HCT116 (cell line): ENCODE results near the gene STK4. TPM values are rescaled to one million over a fixed set of nuclear protein-coding genes. Genes with fewer than 3 reads are reported as not detected.

ENCODE experiments used
- ATAC-seq: fragments of 200-7000 bp; cut with Tn5 transposase; 2 replicates; pipeline ENCODE4 v1.9.1; 2020; ENCODE audit warnings: mild to moderate bottlenecking, moderate library complexity
- BruUV-seq: library from RNA; stranded (reverse); fragments of 400-500 nt; replicated peaks from 2 replicates; lab custom pipeline; 2021; lab: Mats Ljungman, UMichigan
- CTCF ChIA-PET: fragments of 300-600 bp; sonication (Branson Sonifier 250); formaldehyde crosslinking; loops from one replicate; lab custom pipeline; 2021; ENCODE audit warnings: antibody characterized with exemption; lab: Charles Lee
- POLR2A ChIA-PET: fragments of 300-600, 350-600 bp; sonication (Branson Sonifier 250); formaldehyde crosslinking; loops from one replicate; lab custom pipeline; 2021; ENCODE audit warnings: antibody characterized with exemption; lab: Charles Lee
- RAD21 ChIA-PET, 2 experiments: fragments of 300-600 bp; sonication (Branson Sonifier 250); formaldehyde crosslinking; loops; one replicate each; lab custom pipeline; 2023; ENCODE audit warnings: low total read pairs in 2 of 2; ENCODE audit not compliant: uncharacterized antibody in 2 of 2, unreplicated experiment in 2 of 2, low non-redundant PET in 1 of 2; lab: Charles Lee
- DNase-seq: peaks from one replicate; pipeline ENCODE4 v3.0.0-alpha.2; 2010; ENCODE audit warnings: low read depth, low spot score
- H2AFZ ChIP-seq: fragments of 200-600 bp; shearing (Covaris generic), sonication (generic); 2 replicates; pipeline ENCODE4 v1.6.1; 2017; ENCODE audit warnings: low read depth, mixed run types, mixed read lengths, antibody characterized with exemption, low read length; ENCODE audit not compliant: poor library complexity, severe bottlenecking
- H3K27ac ChIP-seq: 2 replicates; pipeline ENCODE4 v1.5.1; 2012; ENCODE audit warnings: low read depth, low read length
- H3K27me3 ChIP-seq: fragments of 200-600 bp; sonication (generic); 2 replicates; pipeline ENCODE4 v1.6.1; 2016; ENCODE audit warnings: mixed run types, low read length, mixed read lengths; ENCODE audit not compliant: insufficient read depth
- H3K36me3 ChIP-seq, 2 experiments: fragments of 200-500 bp in 1 of 2; fragments of 200-600 bp in 1 of 2; sonication (Bioruptor generic) in 1 of 2; sonication (generic) in 1 of 2; 2 replicates each; pipeline versions ENCODE4 v1.5.1 to v1.6.1; 2014 to 2016; ENCODE audit warnings: low read length in 2 of 2, inconsistent platforms in 1 of 2, mixed read lengths in 1 of 2, mixed run types in 1 of 2; ENCODE audit not compliant: insufficient read depth in 2 of 2, control insufficient read depth in 1 of 2
- H3K4me1 ChIP-seq, 2 experiments: fragments of 200-600 bp in 1 of 2; sonication (generic) in 1 of 2; 2 replicates each; pipeline versions ENCODE4 v1.5.1 to v1.6.1; 2012 to 2017; ENCODE audit warnings: low read length in 2 of 2, inconsistent platforms in 1 of 2, mild to moderate bottlenecking in 1 of 2, mixed read lengths in 1 of 2, mixed run types in 1 of 2, moderate library complexity in 1 of 2; ENCODE audit not compliant: insufficient read depth in 2 of 2, control insufficient read depth in 1 of 2
- H3K4me2 ChIP-seq: fragments of 200-600 bp; sonication (generic); 2 replicates; pipeline ENCODE4 v1.6.1; 2017; ENCODE audit warnings: mixed run types, low read length, mixed read lengths
- H3K4me3 ChIP-seq, 2 experiments: fragments of 200-600 bp in 1 of 2; sonication (generic) in 1 of 2; replicated peaks in 1 of 2; 2 replicates each; pipeline ENCODE4 v1.5.1; 2011 to 2016; ENCODE audit warnings: low read length in 2 of 2, control low read depth in 1 of 2, low read depth in 1 of 2, mild to moderate bottlenecking in 1 of 2, mixed read lengths in 1 of 2, mixed run types in 1 of 2
- H3K79me2 ChIP-seq: fragments of 200-600 bp; sonication (generic); 2 replicates; pipeline ENCODE4 v1.6.1; 2017; ENCODE audit warnings: mild to moderate bottlenecking, mixed run types, low read length, moderate library complexity, mixed read lengths; ENCODE audit not compliant: insufficient read depth
- H3K9ac ChIP-seq: fragments of 200-600 bp; sonication (generic); 2 replicates; pipeline ENCODE4 v1.6.1; 2016; ENCODE audit warnings: low read length, mixed read lengths
- H3K9me2 ChIP-seq: fragments of 200-600 bp; sonication (generic), shearing (Covaris generic); 2 replicates; pipeline ENCODE4 v1.6.1; 2017; ENCODE audit warnings: mixed run types, mild to moderate bottlenecking, moderate library complexity; ENCODE audit not compliant: insufficient read depth
- H3K9me3 ChIP-seq, 2 experiments: fragments of 200-500 bp in 1 of 2; fragments of 200-600 bp in 1 of 2; sonication (Bioruptor generic) in 1 of 2; sonication (generic) in 1 of 2; 2 replicates each; pipeline ENCODE4 v1.6.1; 2014 to 2017; ENCODE audit warnings: low read length in 2 of 2, mixed read lengths in 2 of 2, inconsistent platforms in 1 of 2, low read depth in 1 of 2, mild to moderate bottlenecking in 1 of 2, mixed run types in 1 of 2, moderate library complexity in 1 of 2; ENCODE audit not compliant: control insufficient read depth in 1 of 2, insufficient read depth in 1 of 2
- H4K20me1 ChIP-seq: fragments of 200-600 bp; sonication (generic), shearing (Covaris generic); 2 replicates; pipeline ENCODE4 v1.6.1; 2017; ENCODE audit warnings: mixed run types, mild to moderate bottlenecking, moderate library complexity; ENCODE audit not compliant: insufficient read depth
- CBX3 ChIP-seq: IDR thresholded peaks from 2 replicates; pipeline ENCODE4 v1.6.1; 2012; ENCODE audit warnings: low read depth
- CEBPB ChIP-seq: IDR thresholded peaks from 2 replicates; pipeline ENCODE4 v1.6.1; 2012; ENCODE audit warnings: low read depth
- EGR1 ChIP-seq: IDR thresholded peaks from 2 replicates; pipeline ENCODE4 v1.6.1; 2012; ENCODE audit warnings: low read depth
- ELF1 ChIP-seq: IDR thresholded peaks from 2 replicates; pipeline ENCODE4 v1.6.1; 2012; ENCODE audit warnings: low read depth, borderline replicate concordance
- EZH2phosphoT487 ChIP-seq: fragments of 200-600 bp; IDR thresholded peaks from 2 replicates; pipeline ENCODE4 v1.6.1; 2018; ENCODE audit warnings: antibody characterized with exemption, borderline replicate concordance
- FOSL1 ChIP-seq: IDR thresholded peaks from 2 replicates; pipeline ENCODE4 v1.6.1; 2012; ENCODE audit warnings: low read depth
- JUND ChIP-seq: IDR thresholded peaks from 2 replicates; pipeline ENCODE4 v1.6.1; 2012
- MAX ChIP-seq: IDR thresholded peaks from 2 replicates; pipeline ENCODE4 v1.6.1; 2012
- POLR2A ChIP-seq: IDR thresholded peaks from 2 replicates; pipeline ENCODE4 v1.7.0; 2011; ENCODE audit warnings: borderline replicate concordance; ENCODE audit not compliant: insufficient read depth, insufficient read length; ENCODE audit errors: extremely low read depth
- POLR2AphosphoS5 ChIP-seq: IDR thresholded peaks from 2 replicates; pipeline ENCODE4 v1.6.1; 2011; ENCODE audit warnings: mild to moderate bottlenecking, low read depth, low read length, moderate library complexity
- SIN3A ChIP-seq: IDR thresholded peaks from 2 replicates; pipeline ENCODE4 v1.6.1; 2012; ENCODE audit warnings: low read depth
- SP1 ChIP-seq: IDR thresholded peaks from 2 replicates; pipeline ENCODE4 v1.6.1; 2012; ENCODE audit warnings: low read depth
- SRF ChIP-seq: IDR thresholded peaks from 2 replicates; pipeline ENCODE4 v1.6.1; 2012; ENCODE audit warnings: low read depth
- TCF7L2 ChIP-seq: IDR thresholded peaks from 2 replicates; pipeline ENCODE4 v1.7.0; 2011; ENCODE audit warnings: borderline replicate concordance, inconsistent platforms; ENCODE audit not compliant: insufficient read depth, insufficient read length; ENCODE audit errors: extremely low read depth
- YY1 ChIP-seq: IDR thresholded peaks from 2 replicates; pipeline ENCODE4 v1.6.1; 2011; ENCODE audit warnings: low read length, low read depth, moderate library complexity, mild to moderate bottlenecking; ENCODE audit not compliant: insufficient replicate concordance; ENCODE audit errors: extremely low read depth
- ZBTB33 ChIP-seq: IDR thresholded peaks from 2 replicates; pipeline ENCODE4 v1.6.1; 2011; ENCODE audit warnings: mild to moderate bottlenecking, low read length, moderate library complexity; ENCODE audit not compliant: insufficient replicate concordance; ENCODE audit errors: extremely low read depth
- ZFX ChIP-seq: fragments of 450-650 bp; IDR thresholded peaks from 2 replicates; pipeline ENCODE4 v1.6.1; 2017
- ZNF274 ChIP-seq: fragments of 200-500 bp; sonication (Bioruptor generic); IDR thresholded peaks from 2 replicates; pipeline ENCODE4 v1.6.1; 2014; ENCODE audit warnings: mild to moderate bottlenecking, low read depth, low read length, inconsistent platforms
- intact Hi-C: fragments of 100-400 bp; cut with micrococcal nuclease; formaldehyde crosslinking; loops from 2 replicates; pipeline ENCODE4 v1.10.0; 2022
- total RNA-seq: library from RNA; stranded (reverse); gene quantifications from one replicate; pipeline ENCODE4 v1.2.1, GENCODE V29; 2021; ENCODE audit not compliant: unreplicated experiment
- TF ChIP-seq, protein P1 (sequence below): IDR thresholded peaks from 2 replicates; pipeline ENCODE4 v1.6.1; 2012; ENCODE audit warnings: low read depth
- TF ChIP-seq, protein P2 (sequence below): IDR thresholded peaks from 2 replicates; pipeline ENCODE4 v1.6.1; 2012

Gene STK4
- total RNA-seq, 1 experiment from 2014 or later, result 45.4 TPM

DNA sequence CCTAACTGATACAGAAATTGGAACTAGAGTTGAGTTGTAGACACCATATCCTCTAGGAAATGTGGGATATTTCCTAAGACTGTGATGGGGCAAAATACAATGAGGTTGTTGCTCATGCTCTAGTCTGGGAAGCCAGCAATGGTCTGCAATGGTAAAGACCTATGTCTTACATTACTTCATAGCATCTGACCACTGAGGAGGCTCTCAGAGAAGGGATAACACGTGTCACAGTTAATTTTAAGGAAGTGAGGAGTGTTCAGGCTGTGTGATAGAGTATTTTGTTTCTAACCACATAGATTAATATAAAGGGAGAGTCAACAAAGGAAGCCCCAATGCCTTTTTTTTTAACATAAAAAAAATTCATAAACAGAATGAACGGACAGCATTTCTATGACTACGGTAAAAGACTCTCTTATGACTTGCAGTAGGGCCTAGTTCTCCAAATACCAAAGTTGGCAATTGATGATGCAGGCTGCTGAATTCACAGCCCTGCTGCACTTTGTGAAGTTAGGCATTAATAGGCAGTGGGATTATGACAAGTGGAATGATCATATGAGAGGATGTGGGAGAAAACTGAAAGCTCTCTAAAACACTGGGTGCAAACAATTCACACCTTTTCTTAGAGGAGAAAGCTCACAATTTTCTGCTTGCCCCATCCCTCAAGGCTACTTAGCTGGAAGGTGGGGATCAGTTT lies 120.9 kb downstream of the STK4 start:
- no peak for DNase-seq
- intact Hi-C loops, result no loop called here
- H3K9me2 ChIP-seq, result no peaks in the 10 kb centered on the region
- H3K36me3 ChIP-seq, result peaks cover 0 to 4% of the 10 kb centered on the region in 2 experiments; a peak in 1 of 4 replicates
- no peak overlapping the region for H3K4me2 ChIP-seq
- H3K4me1 ChIP-seq, result no peaks in the 10 kb centered on the region
- BruUV-seq, result no TSS peak
- H3K27ac ChIP-seq, result no peak overlapping the region
- H3K4me3 ChIP-seq, result no peak overlapping the region
- TF ChIP-seq MAX, result no peak
- TF ChIP-seq EZH2phosphoT487, result no peak
- TF ChIP-seq CEBPB, result no peak
- TF ChIP-seq SRF, result no peak
- no peak for TF ChIP-seq ZNF274
- no peak for TF ChIP-seq JUND
- no peak for TF ChIP-seq POLR2A
- no peak for TF ChIP-seq FOSL1
- no peak for TF ChIP-seq ZBTB33
- no peak for TF ChIP-seq TCF7L2
- TF ChIP-seq, protein P1, sequence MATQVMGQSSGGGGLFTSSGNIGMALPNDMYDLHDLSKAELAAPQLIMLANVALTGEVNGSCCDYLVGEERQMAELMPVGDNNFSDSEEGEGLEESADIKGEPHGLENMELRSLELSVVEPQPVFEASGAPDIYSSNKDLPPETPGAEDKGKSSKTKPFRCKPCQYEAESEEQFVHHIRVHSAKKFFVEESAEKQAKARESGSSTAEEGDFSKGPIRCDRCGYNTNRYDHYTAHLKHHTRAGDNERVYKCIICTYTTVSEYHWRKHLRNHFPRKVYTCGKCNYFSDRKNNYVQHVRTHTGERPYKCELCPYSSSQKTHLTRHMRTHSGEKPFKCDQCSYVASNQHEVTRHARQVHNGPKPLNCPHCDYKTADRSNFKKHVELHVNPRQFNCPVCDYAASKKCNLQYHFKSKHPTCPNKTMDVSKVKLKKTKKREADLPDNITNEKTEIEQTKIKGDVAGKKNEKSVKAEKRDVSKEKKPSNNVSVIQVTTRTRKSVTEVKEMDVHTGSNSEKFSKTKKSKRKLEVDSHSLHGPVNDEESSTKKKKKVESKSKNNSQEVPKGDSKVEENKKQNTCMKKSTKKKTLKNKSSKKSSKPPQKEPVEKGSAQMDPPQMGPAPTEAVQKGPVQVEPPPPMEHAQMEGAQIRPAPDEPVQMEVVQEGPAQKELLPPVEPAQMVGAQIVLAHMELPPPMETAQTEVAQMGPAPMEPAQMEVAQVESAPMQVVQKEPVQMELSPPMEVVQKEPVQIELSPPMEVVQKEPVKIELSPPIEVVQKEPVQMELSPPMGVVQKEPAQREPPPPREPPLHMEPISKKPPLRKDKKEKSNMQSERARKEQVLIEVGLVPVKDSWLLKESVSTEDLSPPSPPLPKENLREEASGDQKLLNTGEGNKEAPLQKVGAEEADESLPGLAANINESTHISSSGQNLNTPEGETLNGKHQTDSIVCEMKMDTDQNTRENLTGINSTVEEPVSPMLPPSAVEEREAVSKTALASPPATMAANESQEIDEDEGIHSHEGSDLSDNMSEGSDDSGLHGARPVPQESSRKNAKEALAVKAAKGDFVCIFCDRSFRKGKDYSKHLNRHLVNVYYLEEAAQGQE, result no peak
- no peak for TF ChIP-seq SP1
- TF ChIP-seq YY1, result no peak
- TF ChIP-seq ZFX, result no peak
- TF ChIP-seq EGR1, result no peak
- TF ChIP-seq SIN3A, result no peak
- TF ChIP-seq CBX3, result no peak
- no peak for TF ChIP-seq POLR2AphosphoS5
- TF ChIP-seq, protein P2, sequence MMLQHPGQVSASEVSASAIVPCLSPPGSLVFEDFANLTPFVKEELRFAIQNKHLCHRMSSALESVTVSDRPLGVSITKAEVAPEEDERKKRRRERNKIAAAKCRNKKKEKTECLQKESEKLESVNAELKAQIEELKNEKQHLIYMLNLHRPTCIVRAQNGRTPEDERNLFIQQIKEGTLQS, result no peak
- TF ChIP-seq ELF1, result no peak
- no peaks in the 10 kb centered on the region for H4K20me1 ChIP-seq
- no peaks in the 10 kb centered on the region for H3K9me3 ChIP-seq
- ChIA-PET RAD21 (no interaction called here), CTCF (interaction anchor here (1.0 kb wide), 1 partner anchor 43 kb away, joined by 3 read pairs; no protein-coding TSS in a partner anchor), POLR2A (no interaction called here)
- no peaks in the 10 kb centered on the region for H3K79me2 ChIP-seq
- no peak overlapping the region for H3K9ac ChIP-seq
- no peaks in the 10 kb centered on the region for H3K27me3 ChIP-seq
- H2AFZ ChIP-seq, result no peak overlapping the region
- no peak for ATAC-seq
